GM12878 (cell line): Measurements from ENCODE around the gene NASP. TPM values are rescaled to one million over a fixed set of nuclear protein-coding genes. Genes with fewer than 3 reads are reported as not detected.

ENCODE experiments used
- ATAC-seq: fragments of 200-7000 bp; cut with Tn5 transposase; 3 replicates; pipeline ENCODE4 v1.9.1; 2020; ENCODE audit warnings: mild to moderate bottlenecking, moderate library complexity
- BruUV-seq: library from RNA; stranded (reverse); fragments of 400-500 nt; replicated peaks from 2 replicates; lab custom pipeline; 2021; lab: Mats Ljungman, UMichigan
- CTCF ChIA-PET: fragments of 300-600 bp; sonication (Branson Sonifier 250); formaldehyde crosslinking; extraction: SDS; loops from one replicate; lab custom pipeline; 2021; ENCODE audit warnings: inconsistent platforms; lab: Yijun Ruan, JAX
- POLR2A ChIA-PET: fragments of 350-600 bp; formaldehyde crosslinking; extraction: SDS; loops from one replicate; lab custom pipeline; 2021; ENCODE audit warnings: inconsistent platforms; lab: Charles Lee
- RAD21 ChIA-PET: fragments of 300-600 bp; sonication (Branson Sonifier 250); formaldehyde crosslinking; loops from one replicate; lab custom pipeline; 2023; ENCODE audit warnings: antibody characterized with exemption; ENCODE audit not compliant: unreplicated experiment; lab: Charles Lee
- SMC1A ChIA-PET: fragments of 300-600 bp; sonication (Branson Sonifier 250); formaldehyde crosslinking; loops from one replicate; lab custom pipeline; 2023; ENCODE audit not compliant: unreplicated experiment, uncharacterized antibody; lab: Charles Lee
- DNase-seq: peaks from one replicate; pipeline ENCODE4 v3.0.0-alpha.2; 2011; ENCODE audit warnings: low read depth, low spot score
- FAIRE-seq: peaks from 3 replicates; lab custom pipeline; 2011; peaks lifted over from hg19 to GRCh38; lab: Jason Lieb, UNC
- H2AFZ ChIP-seq: 2 replicates; pipeline ENCODE4 v1.6.0; 2011; ENCODE audit warnings: low read depth, low read length, control low read depth; ENCODE audit not compliant: control insufficient read depth
- H3K27ac ChIP-seq: 2 replicates; pipeline ENCODE4 v1.5.1; 2011; ENCODE audit warnings: control low read depth; ENCODE audit not compliant: control insufficient read depth, insufficient read depth
- H3K27me3 ChIP-seq, 2 experiments: replicated peaks in 1 of 2; 2 replicates each; pipeline versions ENCODE4 v1.6.0 to v1.6.1; 2011; ENCODE audit warnings: low read length in 1 of 2; ENCODE audit not compliant: control insufficient read depth in 2 of 2, insufficient read depth in 2 of 2
- H3K36me3 ChIP-seq, 2 experiments: 2 replicates each; pipeline ENCODE4 v1.5.1; 2011; ENCODE audit warnings: low read length in 1 of 2; ENCODE audit not compliant: control insufficient read depth in 2 of 2, insufficient read depth in 2 of 2
- H3K4me1 ChIP-seq: 2 replicates; pipeline ENCODE4 v1.6.1; 2011; ENCODE audit warnings: mild to moderate bottlenecking, low read length, moderate library complexity, mixed read lengths; ENCODE audit not compliant: control insufficient read depth, insufficient read depth
- H3K4me2 ChIP-seq: 2 replicates; pipeline ENCODE4 v1.6.0; 2011; ENCODE audit warnings: control low read depth; ENCODE audit not compliant: control insufficient read depth, insufficient read depth
- H3K4me3 ChIP-seq: fragments of 200-600 bp; sonication (generic); 2 replicates; pipeline ENCODE4 v1.5.1; 2016
- H3K79me2 ChIP-seq: 2 replicates; pipeline ENCODE4 v1.6.0; 2011; ENCODE audit warnings: low read length; ENCODE audit not compliant: control insufficient read depth, insufficient read depth
- H3K9ac ChIP-seq: 2 replicates; pipeline ENCODE4 v1.8.0; 2011; ENCODE audit warnings: low read length, control low read depth, mixed read lengths; ENCODE audit not compliant: control insufficient read depth, insufficient read depth
- H3K9me3 ChIP-seq: replicated peaks from 3 replicates; pipeline ENCODE4 v1.5.1; 2011; ENCODE audit warnings: mild to moderate bottlenecking, low read length; ENCODE audit not compliant: control insufficient read depth, insufficient read depth
- H4K20me1 ChIP-seq: 2 replicates; pipeline ENCODE4 v1.6.0; 2011; ENCODE audit not compliant: control insufficient read depth, insufficient read depth
- HCFC1 ChIP-seq: fragments of 150-350 bp; IDR thresholded peaks from 2 replicates; pipeline ENCODE4 v1.6.1; 2014; ENCODE audit warnings: low read length
- POLR2A ChIP-seq: IDR thresholded peaks from 2 replicates; pipeline ENCODE4 v1.6.1; 2011; ENCODE audit warnings: low read depth, mild to moderate bottlenecking, low read length
- RAD21 ChIP-seq: IDR thresholded peaks from 2 replicates; pipeline ENCODE4 v1.6.1; 2011; ENCODE audit warnings: mild to moderate bottlenecking, low read depth, low read length, moderate library complexity; ENCODE audit not compliant: insufficient read depth
- ZBTB4 ChIP-seq: fragments of 450-650 bp; formaldehyde crosslinking; IDR thresholded peaks from 2 replicates; pipeline ENCODE4 v1.4.0; 2022; ENCODE audit warnings: mild to moderate bottlenecking, moderate library complexity
- ZNF207 ChIP-seq: fragments of 450-650 bp; IDR thresholded peaks from 2 replicates; pipeline ENCODE4 v1.6.1; 2014; ENCODE audit warnings: antibody characterized with exemption, mild to moderate bottlenecking, borderline replicate concordance
- WGBS: methylation state at CpG from one replicate; pipeline ENCODE4 v1.1.6; 2016; ENCODE audit warnings: low lambda C conversion rate; ENCODE audit not compliant: insufficient replicate concordance, insufficient coverage; ENCODE audit errors: missing lambda C conversion rate; 5-methylcytosine and 5-hydroxymethylcytosine counted together
- in situ Hi-C: fragments of 300-500 bp; cut with MboI; formaldehyde crosslinking; loops from 9 replicates; pipeline ENCODE4 v1.14.3; 2018; ENCODE audit warnings: mixed read lengths
- intact Hi-C: fragments of 100-400 bp; cut with micrococcal nuclease; formaldehyde crosslinking; loops from one replicate; pipeline ENCODE4 v1.14.2; 2022; ENCODE audit not compliant: unreplicated experiment
- polyA plus RNA-seq, 11 experiments: library from polyadenylated mRNA; depleted of rRNA in 4 of 11; unstranded in 6 of 11; stranded (reverse) in 5 of 11; fragments of >200 nt; fragmentation: Nextera tagmentation in 4 of 11; fragmentation: Illumina TruSeq in 1 of 11; extraction: Ambion mirVana in 4 of 11; extraction: Trizol in 1 of 11; gene quantifications; 1 replicate in 1 of 11; 2 replicates in 10 of 11; pipeline versions ENCODE4 v1.2.1 to v1.2.3, GENCODE V29; 2011 to 2016; ENCODE audit warnings: inconsistent platforms in 2 of 11, missing spikeins in 2 of 11, low read depth in 1 of 11
- total RNA-seq, 4 experiments: library from RNA; depleted of rRNA in 3 of 4; stranded (reverse); fragments of >200 nt in 3 of 4; fragmentation: Illumina TruSeq in 1 of 4; extraction: Trizol in 1 of 4; gene quantifications; 2 replicates each; pipeline versions ENCODE4 v1.2.1 to v1.2.3, GENCODE V29; 2013 to 2021

The NASP gene
- total and polyA plus RNA-seq, 10 of the 15 experiments (the other 5 are each of a cell fraction or from before 2014, with no cell fraction given): 111 to 321 (median 205) TPM

- H3K36me3 ChIP-seq: peaks cover 16 to 45% of the 10 kb centered on the region in 2 experiments
- WGBS: 61% methylated on average over 8 of the region's 8 CpGs
Measured at GRCh38 chr1:45619149-45619921, 35.5 kb downstream of the NASP start.

GRCh38 chr1:45620588-45621500 is 37.0 kb downstream of the NASP start:
- Histone ChIP-seq H2AFZ (no peak overlapping the region), H3K4me3 (no peak overlapping the region), H3K9ac (no peak overlapping the region), H3K79me2 (no peaks in the 10 kb centered on the region), H4K20me1 (no peaks in the 10 kb centered on the region; the same call in none of the 2 replicates), H3K4me1 (peaks cover 1% of the 10 kb centered on the region), H3K9me3 (no peaks in the 10 kb centered on the region), H3K36me3 (peaks cover 14 to 33% of the 10 kb centered on the region in 2 experiments), H3K27ac (no peak overlapping the region), H3K27me3 (no peaks in the 10 kb centered on the region), H3K4me2 (no peak overlapping the region)
- RAD21 ChIA-PET: no interaction called here
- peak; percentile 8; the same call in 2 of the 3 replicates for ATAC-seq
- SMC1A ChIA-PET: interaction anchor here (0.6 kb wide), 1 partner anchor 313 kb away, joined by 3 read pairs; no protein-coding TSS in a partner anchor
- peak; percentile 31 for FAIRE-seq
- in situ Hi-C loops (no loop called here), intact Hi-C loops (loop anchor here (10.0 kb wide), 1 partner anchor 264 kb away; no protein-coding TSS in a partner anchor)
- POLR2A ChIA-PET: interaction anchor here (0.6 kb wide), 1 partner anchor 317 kb away, joined by 3 read pairs; no protein-coding TSS in a partner anchor
- WGBS: 88% methylated on average over 17 of the region's 17 CpGs
- no peak for DNase-seq
- CTCF ChIA-PET: interaction anchor here (0.6 to 1.2 kb wide), 2 partner anchors 8 to 234 kb away, joined by 3 read pairs; no protein-coding TSS in a partner anchor
- TF ChIP-seq POLR2A (peak; percentile 33), ZBTB4 (CRISPR knock-in tag) (no peak)
- no TSS peak for BruUV-seq

More at GRCh38 chr1:45619149-45619921, 35.5 kb downstream of the NASP start:
- BruUV-seq: no TSS peak
- Histone ChIP-seq H3K4me1 (peaks cover 5% of the 10 kb centered on the region), H3K4me3 (no peak overlapping the region), H3K27me3 (no peaks in the 10 kb centered on the region), H3K9ac (no peak overlapping the region), H3K79me2 (no peaks in the 10 kb centered on the region), H3K4me2 (no peak overlapping the region), H3K27ac (no peak overlapping the region), H2AFZ (no peak overlapping the region), H4K20me1 (no peaks in the 10 kb centered on the region; the same call in none of the 2 replicates), H3K9me3 (no peaks in the 10 kb centered on the region)
- ChIA-PET SMC1A (no interaction called here), CTCF (interaction anchor here (1.2 kb wide), 1 partner anchor 10 kb away, joined by 3 read pairs; no protein-coding TSS in a partner anchor), RAD21 (no interaction called here), POLR2A (interaction anchor here (0.7 kb wide), 1 partner anchor 279 kb away, joined by 3 read pairs; the partner anchor contains the start of genes MUTYH and TOE1)
- ATAC-seq (peak; percentile 8), FAIRE-seq (no peak), DNase-seq (no peak)
- intact Hi-C loops: no loop called here
- TF ChIP-seq HCFC1 (no peak), RAD21 (0 out of 2 replicates have a peak, but pooled peaks have one; percentile 3), ZNF207 (no peak)
- in situ Hi-C loops: no loop called here
